A172 (cell line): ENCODE measurements around the gene ERV3-1. TPM values are rescaled to one million over a fixed set of nuclear protein-coding genes. Genes with fewer than 3 reads are reported as not detected.
"Not testable (repeated sequence)": the region's sequence is repeated elsewhere in the genome, so short reads cannot be mapped to it uniquely, and the experiment has no call there.

Experiments
- DNase-seq: peaks from one replicate; pipeline ENCODE4 v3.0.0-alpha.2; 2015; ENCODE audit warnings: low spot score
- total RNA-seq: library from RNA; depleted of rRNA; stranded (reverse); fragments of >200 nt; shearing (Covaris generic); gene quantifications from 2 replicates; pipeline ENCODE4 v1.2.3, GENCODE V29; 2014

The ERV3-1 gene
- total RNA-seq, 1 experiment from 2014 or later, result 13.0 TPM

DNA sequence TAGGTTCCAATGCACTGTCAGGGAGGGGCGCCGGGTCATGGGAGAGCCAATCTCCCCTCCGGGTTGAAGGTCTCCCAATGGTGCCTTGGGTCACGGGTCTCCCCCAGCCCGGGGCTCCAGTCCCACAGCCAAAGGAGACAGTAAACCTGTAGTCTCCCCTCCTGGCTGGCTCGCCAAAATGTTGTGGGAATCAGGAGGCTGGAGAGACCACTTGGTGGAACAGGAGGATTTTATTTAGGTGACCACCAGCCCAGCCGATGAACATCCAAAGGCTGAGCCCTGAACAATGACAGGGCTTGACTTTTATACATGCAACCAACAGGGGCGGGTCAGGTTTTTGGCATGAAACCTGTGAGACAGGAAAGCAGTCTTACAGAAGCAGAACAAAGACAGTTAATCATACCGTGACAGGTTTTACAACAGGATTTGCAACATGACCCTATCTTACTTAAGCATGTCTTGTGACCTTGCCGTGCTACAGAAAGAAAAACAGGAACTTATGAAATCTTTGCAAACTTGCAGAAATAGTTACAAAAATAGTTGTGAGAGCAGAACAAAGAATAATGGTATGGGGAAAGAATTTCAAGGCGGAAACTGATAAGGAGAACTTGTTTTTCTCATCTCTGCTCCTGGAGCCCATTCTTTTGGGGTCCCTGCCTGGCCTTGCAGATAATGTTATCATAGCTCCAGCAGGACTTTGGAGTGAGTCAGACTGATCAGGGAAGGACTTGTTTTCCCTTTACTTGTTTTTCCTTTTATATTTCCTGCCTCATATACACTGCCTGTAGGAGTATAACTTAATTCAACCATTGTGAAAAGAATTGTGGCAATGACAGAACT is 7.1 kb downstream of the ERV3-1 start:
- no peak for DNase-seq

DNA sequence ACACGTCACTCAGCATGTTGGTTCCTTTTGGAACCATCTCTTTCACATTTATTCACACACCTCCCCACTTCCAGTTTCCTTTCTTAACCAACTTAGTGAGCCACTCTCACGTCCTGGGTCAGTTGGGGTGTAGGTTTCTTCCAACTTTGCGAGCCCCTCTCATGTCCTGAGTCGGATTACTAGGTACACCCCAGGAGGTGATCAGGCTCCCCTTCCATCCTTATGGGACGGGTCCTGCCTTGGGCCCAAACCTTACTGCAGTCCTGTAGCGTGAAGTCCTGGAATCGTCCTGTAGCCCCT is 7.7 kb downstream of the ERV3-1 start:
- DNase-seq, result no peak

DNA sequence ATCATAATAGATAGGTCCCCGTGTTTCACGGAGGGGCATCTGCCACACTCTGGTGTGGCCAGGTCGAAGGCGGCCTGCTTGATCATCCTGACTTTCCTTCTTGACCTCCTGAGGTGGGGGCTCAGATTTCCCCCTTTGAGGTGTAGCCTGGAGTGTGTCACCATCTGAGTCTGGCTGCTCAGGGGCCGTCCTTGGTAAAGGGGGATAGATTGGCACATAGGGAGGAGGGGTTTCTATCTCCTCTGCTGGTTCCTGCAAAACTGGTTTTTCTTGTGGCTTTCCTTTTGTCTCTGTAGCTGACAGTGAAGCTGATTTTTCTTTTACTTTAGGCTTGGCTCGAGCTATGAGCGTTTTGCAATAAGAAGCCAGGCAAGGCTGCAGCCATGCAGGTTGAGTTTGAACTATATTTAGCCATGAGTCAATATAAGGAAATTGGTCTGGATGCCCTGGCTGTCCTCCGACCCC is 8.5 kb downstream of the ERV3-1 start:
- DNase-seq, result no peak

DNA sequence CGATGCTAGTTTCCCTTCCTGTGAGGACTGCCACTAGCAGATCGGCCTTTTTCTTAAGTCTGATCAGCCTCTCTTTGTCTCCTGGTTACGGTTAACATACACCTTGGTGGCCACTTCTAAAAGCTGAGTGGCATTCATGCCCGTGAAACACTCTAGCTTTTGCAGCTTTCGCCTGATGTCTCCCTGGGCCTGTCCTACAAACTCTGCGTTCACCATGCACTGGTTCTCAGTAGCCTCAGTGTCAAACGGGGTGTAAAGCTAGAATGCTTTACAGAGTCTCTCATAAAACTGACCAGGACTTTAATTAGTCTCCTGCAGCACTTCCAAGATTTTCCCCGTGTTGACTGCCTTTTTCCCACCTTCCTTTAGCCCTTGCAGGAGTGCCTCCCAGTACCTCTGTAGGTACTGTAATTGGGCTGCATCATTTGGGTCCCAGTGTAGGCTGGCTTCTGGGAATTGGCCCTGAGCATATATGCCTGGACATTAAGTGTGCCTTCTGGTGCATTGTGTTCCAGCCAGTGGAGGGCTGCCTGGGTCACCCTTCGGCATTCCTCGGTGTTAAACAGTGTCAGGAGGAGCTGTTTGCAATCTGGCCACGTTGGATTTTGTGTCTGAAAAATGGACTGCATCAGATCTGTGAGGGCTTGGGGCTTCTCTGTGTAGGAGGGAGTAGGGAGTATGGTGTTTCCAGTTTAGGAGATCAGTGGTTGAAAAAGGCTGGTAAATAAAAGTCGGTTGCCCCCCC is 9.2 kb downstream of the ERV3-1 start:
- no peak for DNase-seq

DNA sequence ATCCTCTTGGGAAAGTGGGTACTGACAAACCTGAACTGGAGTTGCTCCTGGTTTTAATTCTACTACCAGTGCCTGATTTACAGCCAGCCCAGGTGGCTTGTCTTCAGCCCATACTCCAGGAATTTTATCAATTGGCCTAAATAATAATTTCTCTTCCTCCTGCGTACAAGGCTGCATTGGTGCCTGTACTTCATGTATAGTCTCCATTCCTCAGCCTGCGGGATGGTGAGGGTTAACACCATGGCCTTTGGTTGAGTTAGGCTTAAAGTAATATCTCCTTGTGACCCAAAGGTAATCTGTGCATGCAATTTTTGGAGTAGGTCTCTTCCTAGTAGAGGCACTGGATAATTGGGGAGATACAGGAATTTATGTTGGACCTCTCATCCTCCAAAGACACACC is 10.2 kb downstream of the ERV3-1 start:
- no peak for DNase-seq

DNA sequence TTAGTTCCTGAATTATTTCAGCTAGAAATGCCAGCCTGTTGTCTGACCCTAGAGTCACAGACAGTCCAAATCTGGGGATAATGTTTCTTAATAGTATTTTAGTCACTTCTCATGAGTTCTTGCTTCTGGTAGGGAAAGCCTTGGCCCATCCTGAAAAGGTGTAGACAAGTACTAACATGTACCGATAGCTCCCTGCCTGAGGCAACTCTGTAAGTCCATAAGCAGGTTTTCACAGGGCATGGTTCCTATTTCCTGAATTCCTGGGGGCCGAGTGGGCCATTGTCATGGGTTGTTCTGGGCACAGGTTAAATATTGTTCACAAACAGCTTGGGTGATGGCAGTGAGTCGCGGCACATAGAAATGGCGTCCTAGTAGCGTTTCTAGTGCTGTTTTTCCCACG is 12.6 kb downstream of the ERV3-1 start:
- DNase-seq, result no peak

DNA sequence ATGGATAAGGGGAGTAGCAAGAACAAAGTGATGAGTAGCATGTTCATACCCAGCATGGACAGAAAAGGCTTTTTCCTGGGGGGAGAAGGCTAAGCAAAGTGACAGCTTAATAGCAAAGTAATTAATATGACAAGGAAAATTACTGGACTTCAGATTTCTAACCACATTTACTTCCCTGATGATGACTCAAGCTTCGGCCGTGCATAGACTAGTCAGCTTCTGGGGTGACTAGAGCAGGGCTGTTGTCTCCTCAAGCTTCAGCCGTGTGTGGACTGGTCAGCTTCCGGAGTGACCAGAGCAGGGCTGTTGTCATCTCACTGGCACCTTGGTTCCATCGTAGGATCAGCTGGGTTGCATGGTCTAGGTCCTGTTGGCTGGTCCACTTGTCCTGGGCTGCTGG is 13.5 kb downstream of the ERV3-1 start:
- no peak for DNase-seq

DNA sequence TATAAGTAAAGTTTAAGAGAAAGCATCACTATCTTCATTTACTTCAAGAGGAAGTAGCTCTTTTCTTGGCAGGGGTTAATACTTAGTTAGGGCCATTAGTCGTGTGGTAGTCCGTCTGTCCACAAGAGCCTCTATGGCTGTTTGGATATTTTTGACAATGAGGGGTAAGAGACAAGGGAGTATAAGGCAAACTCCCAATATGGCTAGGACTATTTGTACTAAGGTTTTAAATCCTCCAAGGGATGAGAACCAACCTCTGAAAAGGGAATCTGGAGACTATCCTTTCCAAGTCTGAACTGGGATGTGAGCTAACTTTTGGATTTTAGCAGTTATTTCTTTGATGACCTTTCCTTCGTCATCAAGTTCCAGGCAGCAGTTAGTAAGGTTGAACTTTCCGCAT is 15.6 kb downstream of the ERV3-1 start, which contains the start of gene ZNF117:
ZNF117 (minus strand) TSS at position 101 of the 400 bp plus-strand sequence.
- no peak for DNase-seq

DNA sequence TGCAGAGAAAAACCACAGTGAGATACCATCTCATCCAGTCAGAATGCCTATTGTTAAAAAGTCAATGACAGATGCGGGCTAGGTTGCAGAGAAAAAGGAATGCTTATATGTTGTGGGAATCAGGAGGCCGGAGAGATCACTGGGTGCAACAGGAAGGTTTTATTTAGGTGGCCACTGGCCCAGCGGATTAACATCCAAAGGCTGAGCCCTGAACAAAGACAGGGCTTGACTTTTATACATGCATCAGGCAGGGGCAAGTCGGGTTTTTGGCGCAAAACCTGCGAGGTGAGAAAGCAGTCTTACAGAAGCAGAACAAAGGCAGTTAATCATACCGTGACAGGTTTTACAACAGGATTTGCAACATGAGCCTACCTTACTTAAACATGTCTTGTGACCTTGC is 16.3 kb downstream of the ERV3-1 start:
- DNase-seq, result no peak

DNA sequence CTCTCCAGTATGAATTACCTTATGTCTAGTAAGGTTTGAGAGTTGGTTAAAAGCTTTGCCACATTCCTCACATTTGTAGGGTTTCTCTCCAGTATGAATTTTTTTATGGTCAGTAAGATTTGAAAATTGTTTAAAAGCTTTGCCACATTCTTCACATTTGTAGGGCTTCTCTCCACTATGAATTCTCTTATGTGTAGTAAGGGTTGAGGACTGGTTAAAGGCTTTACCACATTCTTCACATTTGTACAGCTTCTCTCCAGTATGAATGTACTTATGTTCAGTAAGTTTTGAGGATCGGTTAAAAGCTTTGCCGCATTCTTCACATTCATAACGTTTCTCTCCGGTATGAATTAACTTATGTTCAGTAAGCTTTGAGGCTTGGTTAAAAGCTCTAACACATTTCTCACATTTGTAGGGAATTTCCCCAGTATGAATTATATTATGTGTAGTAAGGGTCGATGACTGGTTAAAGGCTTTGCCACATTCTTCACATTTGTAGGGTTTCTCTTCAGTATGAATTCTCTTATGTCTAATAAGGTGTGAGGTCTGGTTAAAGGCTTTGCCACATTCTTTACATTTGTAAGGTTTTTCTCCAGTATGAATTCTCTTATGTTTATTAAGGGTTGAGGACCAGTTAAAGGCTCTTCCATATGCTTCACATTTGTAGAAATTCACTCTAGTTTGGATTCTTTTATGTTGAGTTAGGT is 27.8 kb downstream of the ERV3-1 start:
- no peak for DNase-seq

DNA sequence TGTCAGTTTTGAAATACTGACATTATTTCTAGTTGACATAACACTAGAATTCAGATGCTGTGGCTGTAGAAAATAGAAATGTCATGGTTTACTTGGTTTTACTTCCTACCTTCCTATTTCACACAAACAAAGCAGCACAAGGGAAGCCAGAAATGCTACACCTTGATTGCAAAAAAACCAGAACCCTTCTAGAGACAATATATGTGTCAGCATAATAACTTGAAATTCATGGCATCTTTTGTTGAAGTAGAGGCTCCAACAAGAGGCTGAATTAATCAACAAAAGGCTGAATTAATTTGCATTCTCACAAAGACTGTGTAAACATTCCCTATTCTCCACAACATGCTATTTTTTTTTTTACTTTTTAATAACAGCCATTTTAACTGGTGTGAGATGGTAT is 40.9 kb downstream of the ERV3-1 start:
- no peak for DNase-seq

DNA sequence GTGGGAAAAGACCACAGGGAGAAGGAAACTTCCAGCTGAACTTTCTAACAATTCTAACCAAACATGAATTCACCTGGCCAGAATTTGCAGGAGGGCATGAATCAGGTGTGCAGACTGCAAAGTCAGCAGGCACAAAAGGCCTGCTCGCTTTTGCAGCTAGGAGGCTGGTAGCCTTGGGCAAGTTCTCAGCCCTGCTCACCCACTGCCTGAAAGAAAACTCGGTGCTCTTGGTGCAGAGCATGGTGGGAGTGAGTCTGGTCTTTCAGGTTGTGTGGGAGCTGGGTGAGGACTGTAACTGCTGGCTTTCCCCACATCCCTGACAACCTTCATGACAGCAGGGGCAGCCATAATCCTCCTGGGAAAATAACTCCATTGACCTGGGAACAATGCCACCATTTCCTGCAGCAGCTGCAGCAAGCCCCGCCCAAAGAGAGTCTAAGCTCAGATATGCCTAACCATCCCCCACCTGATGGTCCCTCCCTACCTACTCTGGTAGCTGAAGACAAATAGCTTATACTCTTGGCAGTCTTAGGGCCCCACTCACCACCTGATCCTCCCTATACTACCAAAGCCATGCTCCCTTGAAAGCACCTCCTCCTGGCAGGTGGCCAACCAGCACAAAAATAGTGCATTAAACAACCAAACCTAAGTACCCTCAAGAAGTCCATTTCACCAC is 47.3 kb downstream of the ERV3-1 start:
- DNase-seq, result peak; percentile 13

DNA sequence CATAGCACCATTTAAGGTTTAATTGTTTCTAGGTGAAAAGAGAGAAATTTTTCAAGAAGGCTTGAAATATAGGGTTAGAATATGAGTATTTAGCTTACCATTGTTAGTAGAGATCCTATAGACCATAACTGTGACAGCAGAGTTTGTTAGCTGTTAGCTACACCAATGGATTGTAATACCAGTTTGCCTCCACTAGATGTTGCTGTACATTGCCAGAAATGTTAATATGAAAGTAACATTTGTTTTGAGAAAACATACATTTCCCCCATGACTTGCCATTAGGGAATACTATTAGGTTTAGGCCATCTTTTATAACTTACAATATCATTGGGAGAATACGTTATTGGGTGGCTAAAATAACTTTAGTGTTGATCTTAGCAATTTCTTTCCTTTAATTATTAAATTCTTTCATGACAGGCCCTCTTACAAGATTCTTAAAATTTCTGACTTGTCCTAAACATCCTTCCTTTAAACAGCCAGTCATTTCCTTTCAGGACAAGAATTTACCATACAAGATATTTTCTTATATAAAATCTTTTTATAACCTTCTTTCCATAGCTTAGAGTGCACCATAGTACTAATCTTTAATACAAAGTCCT is 55.1 kb downstream of the ERV3-1 start:
- DNase-seq, result peak; percentile 52

DNA sequence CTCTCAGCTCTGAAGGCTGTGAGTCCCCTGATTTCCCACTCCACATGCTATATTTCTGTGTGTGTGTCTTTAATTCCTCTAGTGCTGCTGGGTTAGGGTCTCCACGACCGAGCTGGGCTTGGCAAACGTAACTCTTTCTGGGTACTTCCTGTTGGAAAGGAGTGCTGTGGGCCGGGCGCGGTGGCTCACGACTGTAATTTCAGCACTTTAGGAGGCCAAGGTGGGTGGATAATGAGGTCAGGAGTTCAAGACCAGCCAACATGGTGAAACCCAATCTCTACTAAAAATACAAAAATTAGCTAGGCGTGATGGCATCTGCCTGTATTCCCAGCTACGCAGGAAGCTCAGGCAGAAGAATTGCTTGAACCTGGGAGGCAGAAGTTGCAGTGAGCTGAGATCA is 55.8 kb downstream of the ERV3-1 start:
- DNase-seq, result not testable (repeated sequence)

DNA sequence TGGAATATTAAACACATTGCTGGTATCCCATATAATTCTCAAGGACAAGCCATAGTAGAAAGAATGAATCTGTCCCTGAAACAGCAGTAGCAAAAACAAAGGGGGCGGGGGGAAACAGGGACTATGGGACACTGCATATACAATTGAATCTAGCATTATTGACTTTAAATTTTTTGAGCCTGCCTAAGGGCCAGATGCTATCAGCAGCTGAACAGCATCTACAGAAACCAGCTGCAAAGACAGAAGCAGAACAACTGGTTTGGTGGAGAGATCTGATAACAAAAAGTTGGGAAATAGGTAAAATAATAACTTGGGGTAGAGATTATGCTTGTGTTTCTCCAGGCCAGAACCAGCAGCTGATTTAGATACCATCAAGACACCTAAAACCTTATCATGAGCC is 57.7 kb downstream of the ERV3-1 start:
- not testable (repeated sequence) for DNase-seq

DNA sequence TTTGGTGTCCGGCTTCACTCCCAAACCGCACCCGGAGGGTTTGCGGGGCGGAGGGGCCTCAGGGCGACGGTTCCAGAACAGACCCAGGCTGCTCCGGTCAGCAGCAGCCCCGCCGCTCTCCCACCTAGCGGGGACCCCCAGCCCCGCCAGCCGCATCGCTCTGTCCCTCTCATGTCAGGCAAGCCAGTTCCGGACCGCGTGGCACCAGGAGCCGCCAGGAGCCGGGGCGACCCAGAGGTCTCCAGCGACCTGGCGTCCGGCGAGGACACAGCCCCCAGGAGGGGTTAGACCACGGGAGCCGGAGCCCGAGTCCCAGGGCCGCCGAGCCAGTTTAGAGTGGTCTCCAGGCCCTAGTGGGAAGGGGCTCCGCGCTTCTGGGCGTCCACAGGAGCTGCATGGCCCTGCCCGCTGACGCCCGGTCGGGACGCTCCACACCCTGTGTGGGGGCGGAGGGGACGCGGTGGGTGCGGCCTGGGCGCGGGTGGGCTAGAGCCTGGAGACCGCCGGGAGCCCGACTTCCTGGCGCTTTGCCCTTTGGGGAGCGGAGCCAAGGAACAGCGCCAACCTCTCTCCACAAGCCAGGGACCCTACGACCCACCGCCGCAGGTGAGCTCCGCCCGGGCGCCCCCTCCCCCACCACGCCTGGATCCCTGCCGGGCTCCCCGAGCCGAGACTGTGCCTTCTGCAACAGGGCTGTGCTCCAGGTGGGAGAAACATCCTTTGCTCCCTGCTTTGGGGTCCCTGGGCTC is 59.1 kb downstream of the ERV3-1 start:
- no peak for DNase-seq

DNA sequence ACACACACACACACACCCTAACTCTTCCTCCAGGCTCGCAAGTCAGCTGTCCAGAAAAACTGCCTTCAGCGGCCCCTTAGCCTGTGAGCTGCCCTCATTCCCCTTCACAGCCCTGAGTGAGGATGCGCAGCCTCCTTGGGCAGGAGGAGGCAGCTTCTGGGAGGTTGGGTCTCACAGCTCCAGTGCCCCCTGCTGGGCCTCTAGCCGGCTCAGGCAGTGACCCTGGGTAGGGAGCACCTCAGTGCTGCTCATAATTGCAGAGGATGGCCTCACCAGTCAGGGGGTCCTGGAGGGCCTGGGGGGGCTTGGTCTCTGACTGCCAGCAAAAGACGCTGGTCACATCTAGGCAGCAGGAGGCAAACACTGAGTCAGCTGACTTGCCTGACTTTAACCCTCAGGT is 59.7 kb downstream of the ERV3-1 start:
- DNase-seq, result no peak

DNA sequence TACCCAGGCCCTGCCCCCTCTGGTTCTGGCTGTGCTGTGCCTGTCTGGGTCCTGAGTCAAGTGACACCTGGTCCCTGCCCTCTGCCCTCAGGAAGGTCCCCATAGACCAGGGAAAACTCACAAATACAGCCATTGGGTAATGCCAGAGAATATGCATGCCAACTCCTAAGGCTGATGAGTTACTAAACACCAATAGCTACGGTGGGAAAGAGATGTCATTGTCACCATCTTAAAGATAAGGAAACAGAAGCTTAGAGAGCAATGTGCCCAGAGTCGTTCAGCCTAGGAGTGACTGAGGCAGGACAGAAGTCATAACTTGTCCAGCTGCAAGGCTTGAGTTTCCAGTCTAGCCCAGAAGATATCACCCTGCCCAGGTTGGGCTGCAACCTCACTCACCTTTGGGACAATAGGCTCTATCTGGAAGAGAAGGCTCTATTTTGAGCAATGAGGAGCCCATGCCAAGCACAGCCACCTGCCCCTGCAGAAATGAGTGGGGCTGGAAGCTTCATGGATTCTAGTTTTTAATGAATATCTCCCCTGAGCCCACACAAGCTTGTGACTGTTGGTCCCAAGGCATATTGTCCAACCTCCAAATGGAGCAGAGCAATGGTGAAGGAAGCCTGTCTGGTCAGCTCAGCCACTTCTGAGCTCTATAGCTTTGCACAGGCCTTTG is 60.8 kb downstream of the ERV3-1 start:
- DNase-seq, result no peak

DNA sequence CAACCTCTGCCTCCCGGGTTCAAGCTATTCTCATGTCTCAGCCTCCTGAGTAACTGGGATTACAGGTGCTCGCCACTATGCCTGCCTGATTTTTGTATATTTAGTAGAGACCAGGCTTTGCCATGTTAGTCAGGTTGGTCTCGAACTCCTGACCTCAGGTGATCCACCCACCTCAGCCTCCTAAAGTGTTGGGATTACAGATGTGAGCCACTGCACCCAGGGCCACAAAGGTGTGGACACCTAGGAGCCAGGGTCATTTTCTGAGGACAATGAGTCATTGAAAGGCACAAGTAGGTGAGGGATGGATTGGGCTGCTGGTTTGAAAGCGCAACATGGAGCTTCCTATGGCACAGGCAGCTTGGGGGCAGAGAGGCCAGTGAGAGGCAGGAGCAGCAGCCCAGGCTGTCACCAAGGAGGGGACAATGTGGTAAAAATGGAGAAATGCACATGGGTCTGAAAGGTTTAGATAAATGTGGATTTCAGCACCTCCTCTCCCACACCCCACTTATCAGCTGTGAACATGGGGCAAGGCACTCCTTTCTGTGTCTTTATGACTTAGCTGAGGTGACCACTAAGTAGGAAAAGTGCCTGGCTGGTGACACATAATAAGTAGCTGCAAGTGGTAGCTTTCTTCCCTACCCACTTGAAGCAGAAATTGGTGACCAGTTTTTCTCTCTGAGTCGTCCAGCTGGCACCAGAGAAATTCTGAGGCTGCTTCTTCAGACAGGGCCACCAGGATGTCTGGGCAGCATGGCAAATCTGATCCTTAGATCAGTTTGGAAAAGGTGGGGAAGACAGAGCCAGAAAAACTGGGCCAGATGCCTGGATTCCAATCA is 61.6 kb downstream of the ERV3-1 start:
- not testable (repeated sequence) for DNase-seq
